GM12878 (cell line): ENCODE data around the gene PHLDA3.

Experiments used
- BRCA1 ChIP-seq: IDR thresholded peaks from 2 replicates; pipeline ENCODE4 v1.6.1; 2011; ENCODE audit warnings: low read depth, low read length, improper control_type of control experiment
- EP300 ChIP-seq, 2 experiments: fragments of 150-350 bp in 1 of 2; IDR thresholded peaks; 2 replicates each; pipeline ENCODE4 v1.6.1; 2011 to 2012; ENCODE audit warnings: low read depth in 2 of 2, low read length in 2 of 2, borderline replicate concordance in 1 of 2, improper control_type of control experiment in 1 of 2, inconsistent platforms in 1 of 2; ENCODE audit not compliant: control insufficient read depth in 1 of 2
- MYB ChIP-seq: fragments of 150-350 bp; IDR thresholded peaks from 2 replicates; pipeline ENCODE4 v1.6.1; 2014; ENCODE audit warnings: mild to moderate bottlenecking, low read depth, low read length, borderline replicate concordance
- NFIC ChIP-seq: IDR thresholded peaks from 2 replicates; pipeline ENCODE4 v1.6.1; 2012; ENCODE audit warnings: low read depth, mild to moderate bottlenecking, inconsistent platforms, low read length, moderate library complexity
- POLR2A ChIP-seq: IDR thresholded peaks from 2 replicates; pipeline ENCODE4 v1.6.1; 2011; ENCODE audit warnings: low read depth, mild to moderate bottlenecking, low read length
- POLR2AphosphoS5 ChIP-seq: IDR thresholded peaks from 2 replicates; pipeline ENCODE4 v1.6.1; 2011; ENCODE audit warnings: mild to moderate bottlenecking, low read length, inconsistent platforms
- RUNX3 ChIP-seq: IDR thresholded peaks from 2 replicates; pipeline ENCODE4 v1.6.1; 2012; ENCODE audit warnings: low read length, inconsistent platforms
- YY1 ChIP-seq: IDR thresholded peaks from 2 replicates; pipeline ENCODE4 v1.6.1; 2011; ENCODE audit warnings: low read depth, mild to moderate bottlenecking, low read length
- TF ChIP-seq, protein P1 (sequence below): IDR thresholded peaks from 2 replicates; pipeline ENCODE4 v1.6.1; 2011; ENCODE audit warnings: borderline replicate concordance, low read depth, mild to moderate bottlenecking, moderate library complexity, mixed read lengths, low read length; ENCODE audit not compliant: insufficient read depth; ENCODE audit errors: extremely low read length
- TF ChIP-seq, protein P2 (sequence below), 3 experiments: IDR thresholded peaks in 2 of 3; conservative IDR thresholded peaks in 1 of 3; 2 replicates each; pipeline ENCODE4 v1.5.1; 2011; ENCODE audit warnings: low read depth in 3 of 3, low read length in 3 of 3, mild to moderate bottlenecking in 3 of 3, control low read depth in 2 of 3, moderate library complexity in 2 of 3, inconsistent platforms in 1 of 3, mixed read lengths in 1 of 3; ENCODE audit not compliant: control insufficient read depth in 2 of 3, insufficient read depth in 1 of 3; ENCODE audit errors: extremely low read depth in 1 of 3
- TF ChIP-seq, protein P3 (sequence below): IDR thresholded peaks from 2 replicates; pipeline ENCODE4 v1.6.1; 2012; ENCODE audit warnings: low read depth, low read length, improper control_type of control experiment
- TF ChIP-seq, protein P4 (sequence below): IDR thresholded peaks from 2 replicates; pipeline ENCODE4 v1.6.1; 2011; ENCODE audit warnings: mild to moderate bottlenecking, low read depth, low read length, moderate library complexity; ENCODE audit not compliant: insufficient replicate concordance

DNA sequence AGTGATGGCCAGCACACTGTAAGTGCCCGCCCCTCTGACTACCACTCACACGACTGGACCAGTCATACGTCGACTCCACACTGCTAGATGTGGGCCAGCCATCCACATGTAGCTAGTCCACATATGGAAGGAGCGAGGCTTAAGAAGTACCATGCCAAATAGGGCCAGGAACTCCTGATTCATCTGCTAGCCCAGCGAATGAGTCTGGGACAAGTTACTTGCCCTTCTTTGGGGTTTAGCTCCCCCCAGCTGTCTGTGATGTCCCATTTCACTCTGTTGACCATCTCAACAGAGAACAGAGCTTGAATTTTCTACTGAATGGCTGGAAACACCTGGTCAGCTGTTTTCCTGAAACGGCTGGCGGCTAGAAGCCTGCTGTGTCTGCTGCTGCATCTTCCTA is 32.2 kb upstream of the PHLDA3 start:
- TF ChIP-seq, protein P1, sequence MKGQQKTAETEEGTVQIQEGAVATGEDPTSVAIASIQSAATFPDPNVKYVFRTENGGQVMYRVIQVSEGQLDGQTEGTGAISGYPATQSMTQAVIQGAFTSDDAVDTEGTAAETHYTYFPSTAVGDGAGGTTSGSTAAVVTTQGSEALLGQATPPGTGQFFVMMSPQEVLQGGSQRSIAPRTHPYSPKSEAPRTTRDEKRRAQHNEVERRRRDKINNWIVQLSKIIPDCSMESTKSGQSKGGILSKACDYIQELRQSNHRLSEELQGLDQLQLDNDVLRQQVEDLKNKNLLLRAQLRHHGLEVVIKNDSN: no peak
- TF ChIP-seq POLR2AphosphoS5 (no peak), NFIC (no peak), MYB (no peak), EP300 (IDR thresholded peaks at IDR 0.05; ENCODE audit: borderline replicate concordance in 1 of 2, control insufficient read depth in 1 of 2, low read depth in 2 of 2, low read length in 2 of 2) (no peak), YY1 (no peak), POLR2A (no peak), BRCA1 (no peak), RUNX3 (no peak)
- TF ChIP-seq, protein P2, sequence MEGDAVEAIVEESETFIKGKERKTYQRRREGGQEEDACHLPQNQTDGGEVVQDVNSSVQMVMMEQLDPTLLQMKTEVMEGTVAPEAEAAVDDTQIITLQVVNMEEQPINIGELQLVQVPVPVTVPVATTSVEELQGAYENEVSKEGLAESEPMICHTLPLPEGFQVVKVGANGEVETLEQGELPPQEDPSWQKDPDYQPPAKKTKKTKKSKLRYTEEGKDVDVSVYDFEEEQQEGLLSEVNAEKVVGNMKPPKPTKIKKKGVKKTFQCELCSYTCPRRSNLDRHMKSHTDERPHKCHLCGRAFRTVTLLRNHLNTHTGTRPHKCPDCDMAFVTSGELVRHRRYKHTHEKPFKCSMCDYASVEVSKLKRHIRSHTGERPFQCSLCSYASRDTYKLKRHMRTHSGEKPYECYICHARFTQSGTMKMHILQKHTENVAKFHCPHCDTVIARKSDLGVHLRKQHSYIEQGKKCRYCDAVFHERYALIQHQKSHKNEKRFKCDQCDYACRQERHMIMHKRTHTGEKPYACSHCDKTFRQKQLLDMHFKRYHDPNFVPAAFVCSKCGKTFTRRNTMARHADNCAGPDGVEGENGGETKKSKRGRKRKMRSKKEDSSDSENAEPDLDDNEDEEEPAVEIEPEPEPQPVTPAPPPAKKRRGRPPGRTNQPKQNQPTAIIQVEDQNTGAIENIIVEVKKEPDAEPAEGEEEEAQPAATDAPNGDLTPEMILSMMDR (IDR thresholded peaks at IDR 0.05 in 2 of 3, conservative IDR thresholded peaks at IDR 0.05 in 1 of 3; ENCODE audit: control insufficient read depth in 2 of 3, extremely low read depth in 1 of 3, insufficient read depth in 1 of 3, low read depth in 3 of 3, low read length in 3 of 3): no peak
- TF ChIP-seq, protein P3, sequence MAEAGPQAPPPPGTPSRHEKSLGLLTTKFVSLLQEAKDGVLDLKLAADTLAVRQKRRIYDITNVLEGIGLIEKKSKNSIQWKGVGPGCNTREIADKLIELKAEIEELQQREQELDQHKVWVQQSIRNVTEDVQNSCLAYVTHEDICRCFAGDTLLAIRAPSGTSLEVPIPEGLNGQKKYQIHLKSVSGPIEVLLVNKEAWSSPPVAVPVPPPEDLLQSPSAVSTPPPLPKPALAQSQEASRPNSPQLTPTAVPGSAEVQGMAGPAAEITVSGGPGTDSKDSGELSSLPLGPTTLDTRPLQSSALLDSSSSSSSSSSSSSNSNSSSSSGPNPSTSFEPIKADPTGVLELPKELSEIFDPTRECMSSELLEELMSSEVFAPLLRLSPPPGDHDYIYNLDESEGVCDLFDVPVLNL: no peak
- TF ChIP-seq, protein P4, sequence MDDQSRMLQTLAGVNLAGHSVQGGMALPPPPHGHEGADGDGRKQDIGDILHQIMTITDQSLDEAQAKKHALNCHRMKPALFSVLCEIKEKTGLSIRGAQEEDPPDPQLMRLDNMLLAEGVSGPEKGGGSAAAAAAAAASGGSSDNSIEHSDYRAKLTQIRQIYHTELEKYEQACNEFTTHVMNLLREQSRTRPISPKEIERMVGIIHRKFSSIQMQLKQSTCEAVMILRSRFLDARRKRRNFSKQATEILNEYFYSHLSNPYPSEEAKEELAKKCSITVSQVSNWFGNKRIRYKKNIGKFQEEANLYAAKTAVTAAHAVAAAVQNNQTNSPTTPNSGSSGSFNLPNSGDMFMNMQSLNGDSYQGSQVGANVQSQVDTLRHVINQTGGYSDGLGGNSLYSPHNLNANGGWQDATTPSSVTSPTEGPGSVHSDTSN: no peak
